ENCODE results near the gene INPP5K.
A peak's percentile ranks its signal among the peaks of the same experiment; 100 is the strongest.

The INPP5K gene

GRCh38 chr17:1515640-1516387 lies 598 bp downstream of the INPP5K start:
- peak overlapping the region; percentile 50; the same call in 1 of the 2 replicates for H3K27ac ChIP-seq (ENCODE audit: extremely low read depth, low read depth, low read length)
- no peaks in the 10 kb centered on the region for H3K4me1 ChIP-seq (ENCODE audit: control insufficient read depth, insufficient read depth, low read length)
- H3K36me3 ChIP-seq (ENCODE audit: control insufficient read depth in 2 of 2, insufficient read depth in 1 of 2, low read length in 2 of 2): peaks cover 9 to 64% of the 10 kb centered on the region in 2 experiments; a peak in 2 of 3 replicates
- peak overlapping the region; percentile 96 for H3K4me3 ChIP-seq (ENCODE audit: low read depth, low read length)
- CTCF ChIA-PET: interaction anchor here (0.6 to 3.0 kb wide), 26 partner anchors 10 to 256 kb away, joined by 3 to 39 read pairs (median 5); partner anchors contain the start of gene TRARG1
- POLR2A ChIA-PET: interaction anchor here (0.6 to 2.5 kb wide), 39 partner anchors 9 to 312 kb away, joined by 3 to 24 read pairs (median 5); partner anchors contain the start of genes CRK, MYO1C, PITPNA and SLC43A2
- no peaks in the 10 kb centered on the region for H3K9me3 ChIP-seq (ENCODE audit: control insufficient read depth, insufficient read depth, low read depth, low read length)
- 0 out of 2 replicates have a peak, but pooled peaks have one; percentile 12 for TF ChIP-seq ZNF366 (tag by site-specific recombination; conservative IDR thresholded peaks at IDR 0.05)
- TF ChIP-seq ZIC2 (tag by site-specific recombination; IDR thresholded peaks at IDR 0.05): peak; percentile 67
- 0 out of 2 replicates have a peak, but pooled peaks have one; percentile 19 for TF ChIP-seq ZNF223 (tag by site-specific recombination; IDR thresholded peaks at IDR 0.05)
- 0 out of 2 replicates have a peak, but pooled peaks have one; percentile 20 for TF ChIP-seq EGR2 (tag by site-specific recombination; IDR thresholded peaks at IDR 0.05; ENCODE audit: low read depth)
- no peak for TF ChIP-seq ZNF148 (tag by site-specific recombination; IDR thresholded peaks at IDR 0.05; ENCODE audit: borderline replicate concordance)
- TF ChIP-seq PRDM1 (tag by site-specific recombination; IDR thresholded peaks at IDR 0.05): peak; percentile 59
- no peak for TF ChIP-seq ZNF48 (tag by site-specific recombination; IDR thresholded peaks at IDR 0.05)
- TF ChIP-seq ZNF114 (tag by site-specific recombination; IDR thresholded peaks at IDR 0.05): no peak
- TF ChIP-seq ZBTB6 (tag by site-specific recombination; IDR thresholded peaks at IDR 0.05): no peak
- TF ChIP-seq ZSCAN30 (tag by site-specific recombination; IDR thresholded peaks at IDR 0.05): peak; percentile 57
- peak; percentile 60; the same call in 1 of the 2 replicates for TF ChIP-seq PRDM4 (tag by site-specific recombination; IDR thresholded peaks at IDR 0.05)
- TF ChIP-seq ZNF335 (tag by site-specific recombination; conservative IDR thresholded peaks at IDR 0.05): peak; percentile 53
- TF ChIP-seq ZBTB17 (tag by site-specific recombination; IDR thresholded peaks at IDR 0.05): peak; percentile 46
- no peak for TF ChIP-seq TCF7L2 (IDR thresholded peaks at IDR 0.05; ENCODE audit: borderline replicate concordance, low read depth, low read length)
- TF ChIP-seq ZNF654 (tag by site-specific recombination; IDR thresholded peaks at IDR 0.05; ENCODE audit: low read depth): peak; percentile 79
- TF ChIP-seq IKZF3 (tag by site-specific recombination; IDR thresholded peaks at IDR 0.05): peak; percentile 23
- 0 out of 2 replicates have a peak, but pooled peaks have one; percentile 7 for TF ChIP-seq REST (tag by site-specific recombination; IDR thresholded peaks at IDR 0.05)
- no peak for TF ChIP-seq ZNF138 (tag by site-specific recombination; IDR thresholded peaks at IDR 0.05; ENCODE audit: borderline replicate concordance)
- 0 out of 2 replicates have a peak, but pooled peaks have one; percentile 30 for TF ChIP-seq ZNF777 (tag by site-specific recombination; IDR thresholded peaks at IDR 0.05; ENCODE audit: borderline replicate concordance)
- TF ChIP-seq ZNF10 (tag by site-specific recombination; IDR thresholded peaks at IDR 0.05): 0 out of 2 replicates have a peak, but pooled peaks have one; percentile 32
- TF ChIP-seq ZNF423 (tag by site-specific recombination; IDR thresholded peaks at IDR 0.05): no peak
- peak; percentile 53 for TF ChIP-seq CTCF (tag by site-specific recombination; IDR thresholded peaks at IDR 0.05)
- TF ChIP-seq REPIN1 (tag by site-specific recombination; IDR thresholded peaks at IDR 0.05; ENCODE audit: low read depth): peak; percentile 70; the same call in 1 of the 2 replicates
- TF ChIP-seq SCRT2 (tag by site-specific recombination; IDR thresholded peaks at IDR 0.05): peak; percentile 88
- TF ChIP-seq ZNF600 (tag by site-specific recombination; IDR thresholded peaks at IDR 0.05): 0 out of 2 replicates have a peak, but pooled peaks have one; percentile 20

Measured in HEK293 (cell line).